ENCODE measurements around the gene FEM1C.

FEM1C gene

GRCh38 chr5:115477581-115477980 is 67.0 kb downstream of the FEM1C start:
- no peak for DNase-seq (ENCODE audit: low spot score)

- DNase-seq (ENCODE audit: low spot score), result no peak
These were observed 68.8 kb downstream of the FEM1C start for GRCh38 chr5:115475788-115476187.

GRCh38 chr5:115472271-115473025 is 72.1 kb downstream of the FEM1C start:
- no peak for DNase-seq (ENCODE audit: low spot score)

- no peak for DNase-seq (ENCODE audit: low spot score)
These were observed 73.1 kb downstream of the FEM1C start for GRCh38 chr5:115471345-115472063.

- no peak for DNase-seq (ENCODE audit: low spot score)
These were observed 73.7 kb downstream of the FEM1C start for GRCh38 chr5:115470921-115471320.

All from AG08396 (cell line).